ENCODE measurements around the gene TTC9C. TPM values are rescaled to one million over a fixed set of nuclear protein-coding genes. Genes with fewer than 3 reads are reported as not detected.

Gene TTC9C
- total RNA-seq, 1 experiment from 2014 or later = 71.4 TPM

DNA sequence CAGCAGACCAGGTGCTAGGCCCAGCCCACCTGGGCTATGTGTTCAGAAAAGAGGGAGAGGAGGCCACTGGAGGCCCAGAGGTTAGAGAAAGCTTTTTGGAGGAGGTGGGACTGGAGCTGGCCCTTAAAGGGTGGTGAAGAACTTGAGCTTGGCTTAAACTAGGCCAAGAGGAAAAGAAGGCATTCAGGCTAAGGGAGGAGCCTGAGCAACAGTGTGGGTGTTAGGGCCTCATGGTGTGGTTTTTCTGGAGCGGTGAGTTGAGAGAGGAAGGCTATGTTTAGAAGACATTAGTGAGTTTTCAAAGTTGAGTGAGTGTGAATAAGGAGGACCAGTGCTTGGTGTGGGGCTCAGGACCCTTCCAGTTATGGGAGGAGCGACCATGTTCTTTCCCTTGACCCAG lies 49.1 kb downstream of the TTC9C start:
- H3K4me3 ChIP-seq = no peak overlapping the region
- H4K20me1 ChIP-seq (ENCODE audit: insufficient read depth) = no peaks in the 10 kb centered on the region
- TF ChIP-seq EZH2 (IDR thresholded peaks at IDR 0.05; ENCODE audit: low read depth) = no peak
- TF ChIP-seq, protein P1, sequence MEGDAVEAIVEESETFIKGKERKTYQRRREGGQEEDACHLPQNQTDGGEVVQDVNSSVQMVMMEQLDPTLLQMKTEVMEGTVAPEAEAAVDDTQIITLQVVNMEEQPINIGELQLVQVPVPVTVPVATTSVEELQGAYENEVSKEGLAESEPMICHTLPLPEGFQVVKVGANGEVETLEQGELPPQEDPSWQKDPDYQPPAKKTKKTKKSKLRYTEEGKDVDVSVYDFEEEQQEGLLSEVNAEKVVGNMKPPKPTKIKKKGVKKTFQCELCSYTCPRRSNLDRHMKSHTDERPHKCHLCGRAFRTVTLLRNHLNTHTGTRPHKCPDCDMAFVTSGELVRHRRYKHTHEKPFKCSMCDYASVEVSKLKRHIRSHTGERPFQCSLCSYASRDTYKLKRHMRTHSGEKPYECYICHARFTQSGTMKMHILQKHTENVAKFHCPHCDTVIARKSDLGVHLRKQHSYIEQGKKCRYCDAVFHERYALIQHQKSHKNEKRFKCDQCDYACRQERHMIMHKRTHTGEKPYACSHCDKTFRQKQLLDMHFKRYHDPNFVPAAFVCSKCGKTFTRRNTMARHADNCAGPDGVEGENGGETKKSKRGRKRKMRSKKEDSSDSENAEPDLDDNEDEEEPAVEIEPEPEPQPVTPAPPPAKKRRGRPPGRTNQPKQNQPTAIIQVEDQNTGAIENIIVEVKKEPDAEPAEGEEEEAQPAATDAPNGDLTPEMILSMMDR (conservative IDR thresholded peaks at IDR 0.05) = no peak
- no TSS peak for BruUV-seq (replicated peaks)
- no peak overlapping the region for H2AFZ ChIP-seq
- no peak for DNase-seq
- H3K27me3 ChIP-seq (ENCODE audit: insufficient read depth, low read depth) = no peaks in the 10 kb centered on the region
- no peak overlapping the region for H3K27ac ChIP-seq
- peaks cover 15% of the 10 kb centered on the region for H3K79me2 ChIP-seq (ENCODE audit: low read depth)
- intact Hi-C loops (cut with micrococcal nuclease; ENCODE audit: unreplicated experiment) = no loop called here
- 0 out of 2 replicates have a peak, but pooled peaks cover 6% of the 10 kb centered on the region for H3K36me3 ChIP-seq (ENCODE audit: low read depth)
- no peaks in the 10 kb centered on the region for H3K9me3 ChIP-seq (ENCODE audit: insufficient read depth, low read depth)
- H3K9me2 ChIP-seq (ENCODE audit: insufficient read depth) = no peaks in the 10 kb centered on the region
- peaks cover 10% of the 10 kb centered on the region; the same call in 1 of the 2 replicates for H3F3A ChIP-seq (ENCODE audit: insufficient read depth, low read depth)
- no peak overlapping the region for H3K4me2 ChIP-seq
- CTCF ChIA-PET = interaction anchor here (0.6 kb wide), 1 partner anchor 11 kb away, joined by 4 read pairs; no protein-coding TSS in a partner anchor
- peaks cover 4% of the 10 kb centered on the region; the same call in 1 of the 2 replicates for H3K4me1 ChIP-seq (replicated peaks; ENCODE audit: insufficient read depth)
- POLR2A ChIA-PET (ENCODE audit: unreplicated experiment) = no interaction called here

DNA sequence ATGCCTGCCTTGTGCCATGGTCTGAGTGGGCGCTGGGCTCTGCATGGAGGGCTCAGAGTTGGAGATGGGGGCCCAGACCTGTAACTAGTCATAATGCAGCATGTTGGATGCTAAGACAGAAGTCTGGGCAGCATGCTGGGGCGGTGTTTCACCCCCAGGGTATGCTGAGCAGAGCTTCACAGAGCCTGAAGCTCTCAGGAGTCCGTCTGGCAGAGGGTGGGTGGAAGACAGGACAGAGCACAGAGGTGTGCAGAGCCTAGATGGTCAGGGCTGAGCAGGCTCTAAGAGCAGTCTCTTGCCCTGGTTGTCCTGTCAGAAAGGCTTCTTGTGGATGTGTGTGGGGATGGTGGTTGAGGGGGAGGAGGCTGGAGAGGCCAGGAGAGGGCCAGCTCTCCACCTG lies 50.2 kb downstream of the TTC9C start:
- H3K27ac ChIP-seq = no peak overlapping the region
- H3K9me2 ChIP-seq (ENCODE audit: insufficient read depth) = no peaks in the 10 kb centered on the region

DNA sequence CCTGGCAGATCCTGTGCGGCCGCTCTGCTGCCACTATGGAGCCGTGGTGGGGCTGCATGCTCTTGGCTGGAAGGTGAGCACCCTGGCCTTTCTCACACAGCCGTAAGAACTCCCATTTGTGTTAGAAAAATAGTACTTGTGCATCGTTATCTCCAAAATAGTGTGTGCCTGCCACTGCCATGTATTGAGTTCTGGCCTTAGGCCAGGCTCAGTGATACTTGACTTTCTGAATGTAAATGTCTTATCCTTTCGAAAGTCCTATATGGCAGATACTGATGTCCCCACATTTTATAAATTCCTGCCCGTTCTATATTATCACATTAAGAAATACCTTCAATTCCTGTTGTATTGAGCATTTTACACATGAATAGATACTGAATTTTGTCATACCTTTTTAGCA lies 54.5 kb downstream of the TTC9C start:
- peaks cover 4% of the 10 kb centered on the region for H3K36me3 ChIP-seq (ENCODE audit: low read depth)
- TF ChIP-seq, protein P1 (conservative IDR thresholded peaks at IDR 0.05) = no peak
- no peak for TF ChIP-seq EZH2 (IDR thresholded peaks at IDR 0.05; ENCODE audit: low read depth)
- no peaks in the 10 kb centered on the region for H4K20me1 ChIP-seq (ENCODE audit: insufficient read depth)
- no peak overlapping the region for H3K4me2 ChIP-seq
- no peak overlapping the region for H2AFZ ChIP-seq
- H3K9me3 ChIP-seq (ENCODE audit: insufficient read depth, low read depth) = no peaks in the 10 kb centered on the region
- ChIA-PET POLR2A (ENCODE audit: unreplicated experiment) (no interaction called here), CTCF (no interaction called here)
- no peak overlapping the region for H3K27ac ChIP-seq
- peaks cover 9% of the 10 kb centered on the region for H3K4me1 ChIP-seq (replicated peaks; ENCODE audit: insufficient read depth)
- H3K9me2 ChIP-seq (ENCODE audit: insufficient read depth) = no peaks in the 10 kb centered on the region
- DNase-seq = no peak
- no TSS peak for BruUV-seq (replicated peaks)
- H3K79me2 ChIP-seq (ENCODE audit: low read depth) = peaks cover 9% of the 10 kb centered on the region; the same call in 1 of the 2 replicates
- H3K4me3 ChIP-seq = no peak overlapping the region
- peaks cover 36% of the 10 kb centered on the region for H3F3A ChIP-seq (ENCODE audit: insufficient read depth, low read depth)
- intact Hi-C loops (cut with micrococcal nuclease; ENCODE audit: unreplicated experiment) = no loop called here
- H3K27me3 ChIP-seq (ENCODE audit: insufficient read depth, low read depth) = no peaks in the 10 kb centered on the region

More for the DNA sequence above, 50.2 kb downstream of the TTC9C start:
- Histone ChIP-seq H3K9me3 (ENCODE audit: insufficient read depth, low read depth) (no peaks in the 10 kb centered on the region), H3K36me3 (ENCODE audit: low read depth) (peaks cover 10% of the 10 kb centered on the region), H3K4me3 (no peak overlapping the region), H3K4me1 (replicated peaks; ENCODE audit: insufficient read depth) (no peaks in the 10 kb centered on the region), H2AFZ (no peak overlapping the region), H3K4me2 (no peak overlapping the region), H3K79me2 (ENCODE audit: low read depth) (peaks cover 4% of the 10 kb centered on the region), H3K27me3 (ENCODE audit: insufficient read depth, low read depth) (no peaks in the 10 kb centered on the region), H3F3A (ENCODE audit: insufficient read depth, low read depth) (peaks cover 11% of the 10 kb centered on the region; the same call in 1 of the 2 replicates), H4K20me1 (ENCODE audit: insufficient read depth) (no peaks in the 10 kb centered on the region)
- ChIA-PET CTCF (no interaction called here), POLR2A (ENCODE audit: unreplicated experiment) (no interaction called here)
- DNase-seq = no peak
- intact Hi-C loops (cut with micrococcal nuclease; ENCODE audit: unreplicated experiment) = no loop called here
- TF ChIP-seq, protein P1 (conservative IDR thresholded peaks at IDR 0.05) = no peak
- no peak for TF ChIP-seq EZH2 (IDR thresholded peaks at IDR 0.05; ENCODE audit: low read depth)
- BruUV-seq (replicated peaks) = no TSS peak

Measured in PC-9 (cell line).